ENCODE measurements around the gene TRIM41.

Gene TRIM41

DNA sequence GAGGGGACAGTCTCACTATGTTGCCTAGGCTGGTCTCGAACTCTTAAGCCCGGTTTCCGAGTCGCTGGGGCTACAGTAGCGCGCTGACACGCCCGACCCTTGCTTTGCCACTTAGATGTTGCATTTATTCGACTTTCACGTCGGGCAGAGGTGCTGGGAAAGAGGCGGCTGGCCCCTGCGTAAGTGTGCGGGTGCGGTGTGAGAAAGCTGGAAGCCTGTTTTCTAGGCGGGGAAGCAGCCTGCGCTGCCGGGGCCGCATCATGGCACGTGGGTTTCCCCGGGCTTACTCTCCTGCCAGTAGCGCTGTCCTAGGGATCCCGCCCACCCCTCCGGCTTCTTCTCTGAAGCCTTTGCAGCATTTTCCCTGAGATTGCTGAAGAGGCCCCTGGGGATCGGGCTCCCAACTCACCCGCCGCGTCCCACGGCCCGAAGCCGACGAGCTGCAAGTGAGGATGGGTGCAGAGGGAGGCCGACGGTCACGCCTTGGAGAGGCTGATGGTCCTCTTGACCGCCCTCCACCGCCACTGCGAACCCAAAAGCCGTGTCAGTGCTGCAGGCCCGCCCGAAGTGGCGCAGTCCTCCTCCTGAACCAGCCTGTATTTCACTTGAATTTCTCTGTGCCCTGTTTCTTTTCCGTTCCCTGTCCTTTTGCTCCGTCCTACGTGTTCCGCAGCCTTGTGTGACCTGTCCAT lies 5.8 kb upstream of the TRIM41 start:
- TF ChIP-seq SIN3A (IDR thresholded peaks at IDR 0.05; ENCODE audit: borderline replicate concordance, insufficient read depth, low read length) = no peak
- TF ChIP-seq, protein P1, sequence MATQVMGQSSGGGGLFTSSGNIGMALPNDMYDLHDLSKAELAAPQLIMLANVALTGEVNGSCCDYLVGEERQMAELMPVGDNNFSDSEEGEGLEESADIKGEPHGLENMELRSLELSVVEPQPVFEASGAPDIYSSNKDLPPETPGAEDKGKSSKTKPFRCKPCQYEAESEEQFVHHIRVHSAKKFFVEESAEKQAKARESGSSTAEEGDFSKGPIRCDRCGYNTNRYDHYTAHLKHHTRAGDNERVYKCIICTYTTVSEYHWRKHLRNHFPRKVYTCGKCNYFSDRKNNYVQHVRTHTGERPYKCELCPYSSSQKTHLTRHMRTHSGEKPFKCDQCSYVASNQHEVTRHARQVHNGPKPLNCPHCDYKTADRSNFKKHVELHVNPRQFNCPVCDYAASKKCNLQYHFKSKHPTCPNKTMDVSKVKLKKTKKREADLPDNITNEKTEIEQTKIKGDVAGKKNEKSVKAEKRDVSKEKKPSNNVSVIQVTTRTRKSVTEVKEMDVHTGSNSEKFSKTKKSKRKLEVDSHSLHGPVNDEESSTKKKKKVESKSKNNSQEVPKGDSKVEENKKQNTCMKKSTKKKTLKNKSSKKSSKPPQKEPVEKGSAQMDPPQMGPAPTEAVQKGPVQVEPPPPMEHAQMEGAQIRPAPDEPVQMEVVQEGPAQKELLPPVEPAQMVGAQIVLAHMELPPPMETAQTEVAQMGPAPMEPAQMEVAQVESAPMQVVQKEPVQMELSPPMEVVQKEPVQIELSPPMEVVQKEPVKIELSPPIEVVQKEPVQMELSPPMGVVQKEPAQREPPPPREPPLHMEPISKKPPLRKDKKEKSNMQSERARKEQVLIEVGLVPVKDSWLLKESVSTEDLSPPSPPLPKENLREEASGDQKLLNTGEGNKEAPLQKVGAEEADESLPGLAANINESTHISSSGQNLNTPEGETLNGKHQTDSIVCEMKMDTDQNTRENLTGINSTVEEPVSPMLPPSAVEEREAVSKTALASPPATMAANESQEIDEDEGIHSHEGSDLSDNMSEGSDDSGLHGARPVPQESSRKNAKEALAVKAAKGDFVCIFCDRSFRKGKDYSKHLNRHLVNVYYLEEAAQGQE (IDR thresholded peaks at IDR 0.05; ENCODE audit: insufficient read depth in 1 of 2, low read depth in 2 of 2, low read length in 2 of 2) = no peak
- no peak for TF ChIP-seq FOXP2 (optimal IDR thresholded peaks at IDR 0.05; ENCODE audit: borderline replicate concordance, extremely low read depth, extremely low read length, insufficient read depth)

DNA sequence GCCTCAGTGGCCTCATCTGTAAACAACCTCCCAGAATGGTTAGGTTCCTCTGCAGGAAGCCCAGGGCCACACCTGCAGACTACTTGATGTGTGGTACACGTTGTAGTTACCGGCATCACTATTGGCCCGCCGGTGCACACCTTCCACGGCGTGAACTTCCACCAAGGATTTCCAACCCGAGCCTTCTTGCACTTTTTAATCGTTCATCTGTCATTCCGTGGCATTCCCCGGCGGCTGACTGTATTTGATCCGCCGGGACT lies 5.3 kb upstream of the TRIM41 start:
- no peak for TF ChIP-seq TAF1 (IDR thresholded peaks at IDR 0.05; ENCODE audit: borderline replicate concordance, insufficient read depth, low read length)
- no peak for TF ChIP-seq FOXP2 (optimal IDR thresholded peaks at IDR 0.05; ENCODE audit: borderline replicate concordance, extremely low read depth, extremely low read length, insufficient read depth)
- TF ChIP-seq SIN3A (IDR thresholded peaks at IDR 0.05; ENCODE audit: borderline replicate concordance, insufficient read depth, low read length) = no peak
- no peak for TF ChIP-seq POLR2AphosphoS5 (IDR thresholded peaks at IDR 0.05; ENCODE audit: low read depth, low read length)
- TF ChIP-seq, protein P1 (IDR thresholded peaks at IDR 0.05; ENCODE audit: insufficient read depth in 1 of 2, low read depth in 2 of 2, low read length in 2 of 2) = no peak

DNA sequence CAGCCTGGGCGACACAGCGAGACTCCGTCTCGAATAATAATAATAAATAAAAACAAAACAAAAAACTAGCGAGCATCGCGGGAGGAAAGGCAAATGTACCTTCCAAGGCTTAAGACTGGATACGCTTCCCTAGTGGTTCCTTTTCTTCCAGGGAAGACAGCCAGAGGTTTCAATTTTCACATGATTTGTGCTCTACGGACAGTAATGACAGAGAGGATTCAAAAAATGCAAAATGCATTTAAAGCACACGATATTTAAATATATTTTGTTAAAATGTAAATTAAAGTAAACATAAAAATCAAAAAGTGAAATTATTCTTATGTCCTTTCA lies 4.3 kb upstream of the TRIM41 start:
- TF ChIP-seq TAF1 (IDR thresholded peaks at IDR 0.05; ENCODE audit: borderline replicate concordance, insufficient read depth, low read length) (no peak), FOXP2 (optimal IDR thresholded peaks at IDR 0.05; ENCODE audit: borderline replicate concordance, extremely low read depth, extremely low read length, insufficient read depth) (no peak), POLR2AphosphoS5 (IDR thresholded peaks at IDR 0.05; ENCODE audit: low read depth, low read length) (no peak), SIN3A (IDR thresholded peaks at IDR 0.05; ENCODE audit: borderline replicate concordance, insufficient read depth, low read length) (no peak)
- TF ChIP-seq, protein P1 (IDR thresholded peaks at IDR 0.05; ENCODE audit: insufficient read depth in 1 of 2, low read depth in 2 of 2, low read length in 2 of 2) = no peak

DNA sequence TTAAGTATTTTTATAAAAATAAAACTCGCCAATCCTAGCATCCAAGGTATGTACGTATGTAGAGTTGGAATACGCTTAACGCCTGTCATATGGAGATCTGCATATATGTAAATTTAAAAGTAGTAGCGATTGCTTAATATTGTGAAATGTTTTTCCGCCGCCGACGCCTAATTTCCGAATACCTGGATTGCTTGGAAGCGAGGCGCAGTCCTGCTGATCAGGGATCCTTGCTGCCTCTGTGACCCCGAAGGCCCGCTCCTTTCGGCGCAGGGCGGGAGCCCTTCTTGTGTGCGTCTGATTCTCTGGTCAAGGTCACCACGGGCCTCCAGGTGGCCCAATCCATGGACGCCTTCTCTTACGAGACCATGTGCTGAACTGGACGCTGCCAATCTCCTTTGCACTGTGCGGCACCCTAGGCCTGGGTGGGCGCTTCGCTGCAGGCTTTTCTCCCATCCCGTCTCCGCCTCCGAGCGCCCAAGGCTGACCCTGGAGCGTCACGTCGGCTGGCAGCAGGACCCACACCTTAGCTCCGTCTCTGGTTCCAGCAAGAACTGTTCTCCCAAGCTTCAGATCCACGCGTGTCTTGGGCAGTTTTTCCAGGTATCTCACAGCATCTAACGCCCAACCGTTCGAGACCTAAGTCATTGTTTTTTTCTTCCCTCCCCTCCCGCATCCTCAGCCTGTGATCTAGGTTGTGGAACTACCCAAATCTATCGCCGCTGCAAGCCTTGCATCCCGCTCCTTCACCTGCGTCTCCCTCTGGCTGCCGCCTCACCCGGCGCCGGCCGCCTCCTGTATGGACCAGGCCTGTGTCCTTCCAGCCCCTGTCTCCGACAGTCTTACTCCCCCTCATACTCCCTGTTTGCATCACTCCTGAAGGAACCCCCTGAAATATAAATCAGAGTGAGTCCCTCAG lies 3.6 kb upstream of the TRIM41 start:
- TF ChIP-seq, protein P1 (IDR thresholded peaks at IDR 0.05; ENCODE audit: insufficient read depth in 1 of 2, low read depth in 2 of 2, low read length in 2 of 2) = no peak
- no peak for TF ChIP-seq POLR2AphosphoS5 (IDR thresholded peaks at IDR 0.05; ENCODE audit: low read depth, low read length)
- no peak for TF ChIP-seq FOXP2 (optimal IDR thresholded peaks at IDR 0.05; ENCODE audit: borderline replicate concordance, extremely low read depth, extremely low read length, insufficient read depth)
- no peak for TF ChIP-seq TAF1 (IDR thresholded peaks at IDR 0.05; ENCODE audit: borderline replicate concordance, insufficient read depth, low read length)
- TF ChIP-seq SIN3A (IDR thresholded peaks at IDR 0.05; ENCODE audit: borderline replicate concordance, insufficient read depth, low read length) = no peak
